IMR-90 (cell line): Measurements from ENCODE around the gene COPS4.

Experiments
- CTCF ChIP-seq: conservative IDR thresholded peaks from 2 replicates; pipeline ENCODE4 v1.5.1; 2012; ENCODE audit warnings: mild to moderate bottlenecking, low read depth, low read length, improper control_type of control experiment
- MAZ ChIP-seq: IDR thresholded peaks from 2 replicates; pipeline ENCODE4 v1.6.1; 2012; ENCODE audit warnings: low read depth, mild to moderate bottlenecking, low read length, improper control_type of control experiment, moderate library complexity, borderline replicate concordance
- POLR2A ChIP-seq: IDR thresholded peaks from 2 replicates; pipeline ENCODE4 v1.6.1; 2012; ENCODE audit warnings: mild to moderate bottlenecking, low read depth, low read length
- RAD21 ChIP-seq: IDR thresholded peaks from 2 replicates; pipeline ENCODE4 v1.6.1; 2012; ENCODE audit warnings: low read length, improper control_type of control experiment
- USF2 ChIP-seq: fragments of 150-350 bp; IDR thresholded peaks from 2 replicates; pipeline ENCODE4 v1.6.1; 2017; ENCODE audit warnings: mild to moderate bottlenecking, antibody characterized with exemption, low read length, low read depth

- TF ChIP-seq USF2 = no peak
- no peak for TF ChIP-seq CTCF
- TF ChIP-seq POLR2A = no peak
- no peak for TF ChIP-seq RAD21
- no peak for TF ChIP-seq MAZ
These were observed 27.8 kb downstream of the COPS4 start for GRCh38 chr4:83062739-83063138.
